HG03575 (cell line): ENCODE results near the gene NOL12.

Source experiments
- ATAC-seq: cut with Tn5 transposase; IDR thresholded peaks from one replicate; pipeline ENCODE4 v1.9.1; 2021; ENCODE audit not compliant: unreplicated experiment, insufficient number of reproducible peaks, low FRiP score; ENCODE audit errors: extremely low read depth

NOL12 gene

DNA sequence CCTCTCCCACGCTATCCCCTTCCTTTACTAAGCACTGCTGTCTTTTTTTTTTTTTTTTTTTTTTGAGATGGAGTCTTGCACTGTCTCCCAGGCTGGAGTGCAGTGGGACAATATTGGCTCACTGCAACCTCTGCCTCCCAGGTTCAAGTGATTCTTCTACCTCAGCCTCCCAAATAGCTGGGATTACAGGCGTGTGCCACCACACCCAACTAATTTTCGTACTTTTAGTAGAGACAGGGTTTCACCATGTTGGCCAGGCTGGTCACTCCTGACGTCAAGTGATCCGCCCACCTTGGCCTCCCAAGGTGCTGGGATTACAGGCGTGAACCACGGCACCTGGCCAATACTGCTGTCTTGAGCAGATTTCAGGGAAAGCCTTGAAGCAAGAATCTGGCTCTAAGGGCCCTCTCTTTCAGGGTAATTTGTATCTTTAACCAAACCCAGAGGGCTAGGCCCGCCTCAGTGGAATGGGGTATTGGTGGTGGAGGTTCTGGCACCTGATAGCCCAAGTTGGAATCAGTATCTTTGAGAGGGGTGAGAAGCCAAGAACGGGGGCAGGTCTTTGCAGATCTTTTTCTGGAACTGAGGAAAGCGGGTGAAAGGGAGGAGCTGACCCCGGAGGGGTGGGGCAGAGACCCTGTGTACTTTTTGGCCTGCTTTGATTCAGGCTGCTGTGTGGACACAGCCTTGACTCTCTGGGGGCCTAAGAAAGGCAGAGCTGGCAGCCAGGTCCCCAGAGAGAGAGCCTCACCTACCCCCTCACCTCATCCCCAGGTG, 47.7 kb downstream of the NOL12 start:
- ATAC-seq: no peak

DNA sequence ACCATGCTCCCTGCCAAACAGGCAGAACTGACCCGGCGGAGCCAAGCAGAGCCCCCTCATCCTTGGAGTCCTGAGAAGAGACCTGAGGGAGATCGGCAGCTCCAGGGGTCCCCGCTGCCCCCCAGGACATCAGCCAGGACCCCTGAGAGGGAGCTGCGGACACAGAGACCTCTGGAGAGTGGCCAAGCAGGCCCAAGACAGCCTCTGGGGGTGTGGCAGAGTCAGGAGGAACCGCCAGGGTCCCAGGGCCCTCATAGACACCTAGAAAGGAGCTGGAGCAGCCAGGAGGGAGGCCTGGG, 48.2 kb downstream of the NOL12 start:
- ATAC-seq: no peak

DNA sequence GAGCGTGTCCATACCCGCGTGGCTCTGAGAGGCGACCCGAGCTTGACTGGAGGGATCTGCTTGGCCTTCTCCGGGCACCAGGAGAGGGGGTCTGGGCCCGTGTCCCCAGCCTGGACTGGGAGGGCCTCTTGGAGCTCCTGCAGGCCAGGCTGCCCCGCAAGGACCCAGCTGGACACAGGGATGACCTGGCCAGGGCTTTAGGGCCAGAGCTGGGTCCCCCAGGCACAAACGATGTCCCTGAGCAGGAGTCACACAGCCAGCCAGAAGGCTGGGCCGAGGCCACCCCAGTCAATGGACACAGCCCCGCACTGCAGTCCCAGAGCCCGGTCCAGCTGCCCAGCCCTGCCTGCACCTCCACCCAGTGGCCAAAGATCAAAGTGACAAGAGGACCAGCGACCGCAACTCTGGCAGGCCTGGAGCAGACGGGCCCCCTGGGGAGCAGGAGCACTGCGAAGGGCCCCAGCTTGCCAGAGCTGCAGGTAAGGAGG, 48.9 kb downstream of the NOL12 start:
- no peak for ATAC-seq

DNA sequence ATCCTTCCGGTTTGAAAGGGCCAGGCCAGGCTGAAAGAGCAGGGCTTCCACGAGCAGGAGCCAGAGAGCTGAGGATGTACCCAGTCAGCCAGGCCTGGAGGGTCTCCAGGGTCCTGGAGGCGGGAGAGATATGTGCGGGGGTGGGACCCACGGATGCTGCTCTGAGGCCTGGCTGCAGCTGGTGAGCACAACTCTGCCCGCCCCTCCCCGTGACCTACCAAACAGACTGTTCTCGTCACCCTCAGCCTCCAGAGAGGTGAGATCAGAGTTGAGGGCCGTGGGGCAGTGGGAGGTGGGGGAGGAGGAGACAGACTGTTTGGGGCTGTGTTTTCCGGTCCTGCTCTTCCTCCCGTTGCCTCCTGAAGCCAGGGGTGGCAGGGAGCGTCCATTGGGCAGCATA, 52.9 kb downstream of the NOL12 start:
- no peak for ATAC-seq

DNA sequence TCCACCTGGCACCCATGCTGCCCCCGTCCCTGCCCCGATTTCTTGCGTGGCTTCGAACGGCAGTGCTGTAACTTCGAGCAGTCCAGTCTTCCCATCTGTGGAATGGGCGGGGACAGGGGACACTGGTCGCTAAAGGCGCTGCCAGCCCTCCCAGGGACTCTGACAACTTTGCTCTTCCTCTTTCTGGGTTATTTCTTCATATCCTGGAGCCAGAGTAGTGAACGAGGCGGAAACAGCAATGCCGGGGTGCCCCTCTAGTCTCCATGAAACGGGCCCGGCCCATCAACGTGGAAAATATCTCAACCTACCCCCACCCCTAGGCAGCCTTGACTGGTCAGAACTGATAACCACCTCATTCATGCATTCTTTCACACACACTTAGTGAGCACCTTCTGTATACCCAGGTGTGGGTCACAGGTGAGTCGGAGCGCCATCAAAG, 53.5 kb downstream of the NOL12 start:
- ATAC-seq: no peak

DNA sequence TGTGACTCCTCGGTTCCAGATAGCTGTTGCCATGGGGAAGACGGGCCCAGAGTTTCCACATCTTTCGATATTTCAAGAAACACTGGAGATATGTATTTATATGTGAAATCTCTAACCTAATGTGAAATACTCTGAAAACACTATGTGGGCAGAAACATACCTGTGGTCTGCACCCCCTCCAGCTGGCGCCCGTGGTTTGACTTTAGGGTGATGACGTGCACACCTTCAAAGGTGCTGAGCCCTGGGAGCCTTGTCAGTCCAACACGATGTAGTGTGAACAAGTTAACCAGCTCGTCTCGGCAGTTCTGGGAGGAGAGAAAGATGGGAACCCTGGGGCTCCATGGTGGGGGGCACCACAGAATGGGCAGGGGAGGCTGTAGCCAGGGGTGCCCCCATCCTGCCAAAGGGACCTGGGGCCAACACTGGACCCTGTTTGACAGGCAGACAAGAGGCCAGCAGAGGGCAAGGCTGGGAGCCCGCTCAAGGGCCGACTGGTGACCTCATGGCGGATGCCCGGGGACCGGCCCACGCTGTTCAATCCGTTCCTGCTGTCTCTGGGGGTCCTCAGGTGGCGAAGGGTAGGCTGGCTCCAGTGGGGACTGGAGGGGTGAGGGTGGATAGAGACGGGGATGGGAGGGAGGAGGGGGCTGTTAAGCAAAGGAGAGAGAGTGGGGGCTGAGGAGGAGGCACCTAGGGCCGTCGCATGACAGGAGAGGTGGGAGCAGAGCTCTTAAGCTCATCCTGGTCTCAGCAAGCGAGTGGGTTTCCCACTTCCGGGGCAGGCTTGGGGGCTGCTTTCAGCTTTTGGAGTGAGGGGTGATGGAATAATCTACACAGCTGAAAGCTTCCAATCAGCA, 54.5 kb downstream of the NOL12 start:
- ATAC-seq: no peak

DNA sequence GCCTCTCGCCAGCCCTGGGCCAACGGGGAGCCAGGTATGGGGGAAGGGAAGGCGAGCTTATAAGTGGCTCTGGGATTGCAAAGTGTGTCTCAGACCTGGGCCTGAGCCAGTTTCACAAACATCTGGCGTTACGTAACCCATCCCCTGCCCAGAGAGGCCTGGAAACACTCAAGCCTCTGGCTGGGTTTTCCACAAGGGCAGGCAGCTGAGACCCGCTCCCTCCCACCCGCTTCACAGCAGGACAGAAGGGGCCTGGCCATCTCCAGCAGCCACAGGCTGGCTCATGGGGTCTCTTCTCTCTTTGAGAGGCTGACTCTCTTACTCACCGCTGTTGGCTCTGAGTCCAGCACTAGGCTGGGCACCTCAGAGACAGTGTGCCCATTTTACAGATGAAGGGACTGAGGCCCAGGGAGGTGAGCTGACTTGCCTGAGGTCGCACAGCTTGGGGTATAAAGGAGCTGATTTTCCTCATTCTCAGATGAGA, 55.2 kb downstream of the NOL12 start:
- no peak for ATAC-seq

DNA sequence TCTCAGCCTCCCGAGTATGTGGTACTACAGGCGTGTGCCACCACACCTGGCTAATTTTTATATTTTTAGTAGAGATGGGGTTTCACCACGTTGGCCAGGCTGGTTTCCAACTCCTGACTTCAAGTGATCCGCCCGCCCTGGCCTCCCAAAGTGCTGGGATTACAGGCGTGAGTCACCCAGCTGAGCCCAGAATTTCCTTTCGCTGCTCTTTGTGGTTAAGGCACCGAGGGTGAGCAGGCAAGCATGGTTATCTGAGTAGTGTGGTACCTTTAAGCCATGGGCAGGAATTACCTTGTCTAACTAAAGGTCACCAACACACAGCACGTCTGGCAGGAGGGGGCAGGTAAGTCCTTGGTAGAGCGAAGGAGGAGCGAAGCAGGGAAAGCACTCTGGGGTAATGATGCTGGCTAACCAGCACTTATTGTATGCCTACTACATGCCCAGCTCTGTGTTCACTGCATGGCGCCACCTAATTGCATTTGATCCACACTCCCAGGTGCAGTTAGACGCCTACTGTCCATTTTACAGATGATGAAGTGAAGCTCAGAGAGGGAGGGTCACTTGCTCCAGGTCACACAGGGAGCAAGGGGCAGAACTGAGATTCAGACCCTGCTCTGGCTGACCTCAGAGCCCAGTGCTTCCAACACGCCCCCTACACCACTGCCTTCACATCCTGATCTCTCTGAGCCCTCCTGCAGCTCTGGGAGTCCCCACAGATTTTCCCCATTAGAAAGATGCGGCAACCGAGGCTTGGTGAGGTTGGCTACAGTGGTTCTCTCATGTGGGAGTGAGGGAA, 56.4 kb downstream of the NOL12 start:
- no peak for ATAC-seq
